Measurements from ENCODE around the gene PLEKHF1. TPM values are rescaled to one million over a fixed set of nuclear protein-coding genes. Genes with fewer than 3 reads are reported as not detected.

PLEKHF1 gene
- total and polyA plus RNA-seq, 4 donors = 9.9 to 17.5 (median 14.0) TPM

DNA sequence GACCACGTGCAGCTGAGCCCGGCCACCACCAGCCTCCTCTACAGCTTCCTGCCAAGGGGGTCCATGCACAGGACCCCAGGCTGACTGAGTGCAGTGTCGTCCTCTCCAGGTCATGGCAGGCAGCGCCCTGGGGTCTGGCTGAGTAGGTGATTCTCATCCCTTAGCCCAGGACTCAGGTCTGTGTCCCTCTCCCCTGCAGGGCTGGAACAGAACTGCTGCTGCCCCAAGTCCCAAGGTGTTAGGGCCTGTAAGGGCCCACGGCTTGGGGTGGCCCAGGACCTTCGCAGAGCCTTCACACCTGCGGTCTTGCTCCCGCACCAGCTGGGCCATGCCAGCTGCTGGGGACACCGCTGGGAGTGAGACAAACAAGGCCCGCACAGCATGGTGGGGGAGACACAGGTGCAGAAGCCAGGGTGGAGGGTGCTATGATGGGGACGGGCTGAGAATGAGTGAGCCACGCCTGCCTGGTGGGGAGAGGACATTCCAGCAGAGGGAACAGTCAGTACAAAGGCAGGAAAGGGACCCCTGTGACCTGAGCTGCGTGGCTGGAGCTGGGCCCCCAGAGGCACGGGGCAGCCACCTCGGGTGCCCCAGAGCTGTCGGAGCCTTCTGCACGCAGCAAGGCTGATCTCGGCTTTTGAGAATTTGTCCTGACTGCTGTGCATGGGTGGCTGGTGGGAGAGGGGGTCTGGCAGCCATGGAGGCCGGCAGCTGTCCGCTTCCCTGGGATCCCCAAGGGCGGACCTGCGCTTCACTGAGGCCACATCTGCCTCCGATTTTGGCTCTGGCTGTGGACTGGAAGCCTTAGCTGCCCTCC, 11.9 kb downstream of the PLEKHF1 start:
- peaks cover 0 to 16% of the 10 kb centered on the region in 2 donors for H3K36me3 ChIP-seq (ENCODE audit: control insufficient read depth in 1 of 2, insufficient read depth in 2 of 2, low read length in 1 of 2)
- no peak overlapping the region for H3K27ac ChIP-seq (ENCODE audit: low read depth in 1 of 2, low read length in 2 of 2)
- intact Hi-C loops (cut with DNase I) = no loop called here
- no peak overlapping the region for H3K4me3 ChIP-seq (ENCODE audit: low read length in 2 of 2)
- no peaks in the 10 kb centered on the region for H3K27me3 ChIP-seq (ENCODE audit: control insufficient read depth in 1 of 2, insufficient read depth in 2 of 2, low read length in 1 of 2)
- 82 to 83% methylated on average over 23 of the region's 23 CpGs for WGBS, 2 donors
- ATAC-seq (ENCODE audit: low FRiP score) (no peak), DNase-seq (no peak)
- H3K9me3 ChIP-seq (ENCODE audit: control insufficient read depth, low read length) = no peaks in the 10 kb centered on the region
- peaks cover 0 to 3% of the 10 kb centered on the region in 2 donors for H3K4me1 ChIP-seq (ENCODE audit: control insufficient read depth in 1 of 2, insufficient read depth in 2 of 2, low read length in 2 of 2)

DNA sequence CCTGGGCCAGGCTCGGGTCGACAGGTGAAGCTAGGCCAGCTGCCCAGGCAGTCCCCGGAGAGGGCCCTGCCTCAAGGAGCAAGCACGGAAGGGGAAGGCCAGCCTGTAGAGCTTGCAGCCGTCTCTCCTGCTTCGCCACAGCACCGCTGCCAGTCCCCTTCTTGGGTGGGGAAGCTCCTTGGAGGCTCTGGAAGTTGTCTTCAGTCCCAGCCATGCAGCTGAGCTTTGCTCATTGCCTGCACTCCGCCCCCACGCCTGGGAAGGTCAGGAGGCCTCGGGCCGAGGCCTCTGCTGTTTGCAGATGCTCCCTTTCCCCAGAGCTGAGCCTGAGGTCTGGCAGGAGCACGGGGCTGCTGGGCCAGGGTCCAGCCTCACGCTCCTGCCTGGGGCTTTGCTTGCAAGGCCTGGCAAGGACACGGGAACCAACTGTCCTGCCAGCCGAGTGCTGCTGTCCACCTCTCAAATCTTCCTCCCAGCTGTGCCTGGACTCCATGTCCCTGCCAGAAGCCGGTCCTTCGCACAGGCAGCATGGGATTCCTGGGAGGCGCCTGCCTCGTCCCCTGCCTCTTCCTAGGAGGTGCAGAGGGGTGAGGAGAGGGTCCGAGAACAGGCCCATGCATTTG, 13.3 kb downstream of the PLEKHF1 start:
- H3K9me3 ChIP-seq (ENCODE audit: control insufficient read depth, low read length) = no peaks in the 10 kb centered on the region

DNA sequence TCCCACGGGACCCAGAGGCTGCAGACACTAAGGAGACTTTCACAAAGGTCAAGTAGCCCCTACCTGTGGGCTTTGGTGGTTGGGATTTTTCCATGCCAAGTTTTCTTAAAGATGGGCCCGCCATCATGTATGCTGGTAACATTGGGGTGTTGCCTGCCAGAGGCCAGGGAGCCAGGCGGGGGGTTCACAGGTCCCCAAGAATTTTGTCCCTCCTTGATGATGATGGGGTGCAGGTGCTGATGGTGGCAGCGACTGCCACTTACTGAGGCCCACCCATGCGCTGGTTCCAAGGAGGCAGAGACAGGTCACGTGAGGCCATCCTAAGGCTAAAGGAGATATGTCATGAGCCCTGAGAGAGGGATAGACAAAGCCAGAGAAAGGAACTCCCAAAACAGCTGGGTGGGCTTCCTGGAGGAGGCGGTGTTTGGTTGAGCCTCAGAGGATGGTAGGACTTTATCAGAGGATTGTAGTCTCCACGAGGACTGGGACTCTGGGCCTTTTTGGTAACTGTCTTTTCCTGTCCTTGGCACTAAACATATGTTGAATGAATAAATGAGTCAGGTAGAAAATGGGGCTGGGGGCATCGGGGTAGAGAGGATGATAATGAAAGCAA, 14.4 kb downstream of the PLEKHF1 start:
- peaks cover 0 to 7% of the 10 kb centered on the region in 2 donors for H3K36me3 ChIP-seq (ENCODE audit: control insufficient read depth in 1 of 2, insufficient read depth in 2 of 2, low read length in 1 of 2)
- peaks cover 0 to 4% of the 10 kb centered on the region in 2 donors for H3K4me1 ChIP-seq (ENCODE audit: control insufficient read depth in 1 of 2, insufficient read depth in 2 of 2, low read length in 2 of 2)
- 90 to 96% methylated on average over 9 of the region's 9 CpGs for WGBS, 2 donors
- DNase-seq (peak; percentile 28 to 38), ATAC-seq (ENCODE audit: low FRiP score) (no peak)
- no peaks in the 10 kb centered on the region for H3K9me3 ChIP-seq (ENCODE audit: control insufficient read depth, low read length)
- peak overlapping the region; percentile 16 to 22 for H3K27ac ChIP-seq (ENCODE audit: low read depth in 1 of 2, low read length in 2 of 2)
- intact Hi-C loops (cut with DNase I) = loop anchor here in 1 of 2 donors (2.0 kb wide), 1 partner anchor 13 kb away; no protein-coding TSS in a partner anchor
- H3K27me3 ChIP-seq (ENCODE audit: control insufficient read depth in 1 of 2, insufficient read depth in 2 of 2, low read length in 1 of 2) = no peaks in the 10 kb centered on the region
- no peak overlapping the region for H3K4me3 ChIP-seq (ENCODE audit: low read length in 2 of 2)

More for the DNA sequence above, 13.3 kb downstream of the PLEKHF1 start:
- no peak overlapping the region for H3K4me3 ChIP-seq (ENCODE audit: low read length in 2 of 2)
- H3K36me3 ChIP-seq (ENCODE audit: control insufficient read depth in 1 of 2, insufficient read depth in 2 of 2, low read length in 1 of 2) = peaks cover 0 to 16% of the 10 kb centered on the region in 2 donors
- H3K27ac ChIP-seq (ENCODE audit: low read depth in 1 of 2, low read length in 2 of 2) = no peak overlapping the region
- no peaks in the 10 kb centered on the region for H3K27me3 ChIP-seq (ENCODE audit: control insufficient read depth in 1 of 2, insufficient read depth in 2 of 2, low read length in 1 of 2)
- peak; percentile 62 for ATAC-seq (ENCODE audit: low FRiP score)
- intact Hi-C loops (cut with DNase I) = no loop called here
- H3K4me1 ChIP-seq (ENCODE audit: control insufficient read depth in 1 of 2, insufficient read depth in 2 of 2, low read length in 2 of 2) = peaks cover 0 to 4% of the 10 kb centered on the region in 2 donors
- 43 to 48% methylated on average over 20 of the region's 20 CpGs for WGBS, 2 donors
- DNase-seq = peak in 1 of 2 donors; percentile 75

DNA sequence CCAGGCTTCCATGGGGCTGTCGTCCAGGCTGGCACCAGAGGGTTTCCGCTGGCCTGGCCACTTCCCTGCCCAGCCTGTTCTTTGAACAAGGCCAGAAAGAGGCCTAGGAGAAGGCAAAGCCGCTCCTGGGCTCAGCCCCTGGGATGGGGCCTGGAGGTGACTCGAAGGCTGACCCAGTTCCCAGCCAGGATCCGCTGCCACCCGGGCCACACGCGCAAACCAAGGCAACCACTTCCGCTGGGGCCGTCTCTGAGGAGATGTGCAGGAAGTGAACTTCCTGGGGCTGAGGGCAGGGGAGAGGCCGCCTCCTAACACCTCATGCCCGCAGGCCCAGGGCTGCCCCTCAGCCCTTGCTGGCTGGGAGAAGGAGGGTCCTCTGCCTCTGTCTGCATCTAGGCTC, 15.2 kb downstream of the PLEKHF1 start:
- Histone ChIP-seq H3K36me3 (ENCODE audit: control insufficient read depth in 1 of 2, insufficient read depth in 2 of 2, low read length in 1 of 2) (peaks cover 0 to 3% of the 10 kb centered on the region in 2 donors), H3K4me1 (ENCODE audit: control insufficient read depth in 1 of 2, insufficient read depth in 2 of 2, low read length in 2 of 2) (peaks cover 0 to 4% of the 10 kb centered on the region in 2 donors), H3K4me3 (ENCODE audit: low read length in 2 of 2) (no peak overlapping the region), H3K9me3 (ENCODE audit: control insufficient read depth, low read length) (no peaks in the 10 kb centered on the region), H3K27me3 (ENCODE audit: control insufficient read depth in 1 of 2, insufficient read depth in 2 of 2, low read length in 1 of 2) (no peaks in the 10 kb centered on the region), H3K27ac (ENCODE audit: low read depth in 1 of 2, low read length in 2 of 2) (peak overlapping the region; percentile 16 to 22)
- intact Hi-C loops (cut with DNase I) = loop anchor here in 1 of 2 donors (2.0 kb wide), 1 partner anchor 14 kb away; no protein-coding TSS in a partner anchor
- ATAC-seq (ENCODE audit: low FRiP score) (no peak), DNase-seq (peak in 1 of 2 donors; percentile 78)
- 39 to 42% methylated on average over 12 of the region's 12 CpGs for WGBS, 2 donors

DNA sequence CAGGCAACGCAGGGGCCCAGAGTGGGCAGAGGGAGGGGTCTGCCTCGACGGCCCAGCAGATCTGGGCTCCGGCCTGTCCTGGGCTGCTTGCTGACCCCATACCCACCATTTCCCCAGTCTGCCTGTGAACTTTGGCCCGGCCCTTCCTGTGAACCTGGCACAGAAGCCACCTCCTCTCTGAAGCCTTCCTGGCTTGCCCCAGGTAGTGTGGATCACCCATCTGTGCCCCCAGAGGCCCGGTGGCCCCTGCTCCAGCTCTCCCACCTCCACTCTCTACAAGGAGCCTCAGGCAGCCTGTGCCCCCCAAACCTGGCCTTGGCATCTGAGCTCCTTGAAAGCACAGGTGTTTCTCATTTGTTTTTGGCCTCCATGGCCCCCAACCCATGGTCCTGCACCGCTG, 15.7 kb downstream of the PLEKHF1 start:
- intact Hi-C loops (cut with DNase I) = loop anchor here in 1 of 2 donors (2.0 kb wide), 1 partner anchor 14 kb away; no protein-coding TSS in a partner anchor
- Histone ChIP-seq H3K27me3 (ENCODE audit: control insufficient read depth in 1 of 2, insufficient read depth in 2 of 2, low read length in 1 of 2) (no peaks in the 10 kb centered on the region), H3K4me3 (ENCODE audit: low read length in 2 of 2) (no peak overlapping the region), H3K4me1 (ENCODE audit: control insufficient read depth in 1 of 2, insufficient read depth in 2 of 2, low read length in 2 of 2) (peaks cover 0 to 4% of the 10 kb centered on the region in 2 donors), H3K36me3 (ENCODE audit: control insufficient read depth in 1 of 2, insufficient read depth in 2 of 2, low read length in 1 of 2) (peaks cover 0 to under 1% of the 10 kb centered on the region in 2 donors), H3K9me3 (ENCODE audit: control insufficient read depth, low read length) (no peaks in the 10 kb centered on the region), H3K27ac (ENCODE audit: low read depth in 1 of 2, low read length in 2 of 2) (peak overlapping the region in 1 of 2 donors; percentile 54)
- ATAC-seq (ENCODE audit: low FRiP score) (no peak), DNase-seq (peak in 1 of 2 donors; percentile 46)
- WGBS, 2 donors = 85 to 87% methylated on average over 7 of the region's 7 CpGs

DNA sequence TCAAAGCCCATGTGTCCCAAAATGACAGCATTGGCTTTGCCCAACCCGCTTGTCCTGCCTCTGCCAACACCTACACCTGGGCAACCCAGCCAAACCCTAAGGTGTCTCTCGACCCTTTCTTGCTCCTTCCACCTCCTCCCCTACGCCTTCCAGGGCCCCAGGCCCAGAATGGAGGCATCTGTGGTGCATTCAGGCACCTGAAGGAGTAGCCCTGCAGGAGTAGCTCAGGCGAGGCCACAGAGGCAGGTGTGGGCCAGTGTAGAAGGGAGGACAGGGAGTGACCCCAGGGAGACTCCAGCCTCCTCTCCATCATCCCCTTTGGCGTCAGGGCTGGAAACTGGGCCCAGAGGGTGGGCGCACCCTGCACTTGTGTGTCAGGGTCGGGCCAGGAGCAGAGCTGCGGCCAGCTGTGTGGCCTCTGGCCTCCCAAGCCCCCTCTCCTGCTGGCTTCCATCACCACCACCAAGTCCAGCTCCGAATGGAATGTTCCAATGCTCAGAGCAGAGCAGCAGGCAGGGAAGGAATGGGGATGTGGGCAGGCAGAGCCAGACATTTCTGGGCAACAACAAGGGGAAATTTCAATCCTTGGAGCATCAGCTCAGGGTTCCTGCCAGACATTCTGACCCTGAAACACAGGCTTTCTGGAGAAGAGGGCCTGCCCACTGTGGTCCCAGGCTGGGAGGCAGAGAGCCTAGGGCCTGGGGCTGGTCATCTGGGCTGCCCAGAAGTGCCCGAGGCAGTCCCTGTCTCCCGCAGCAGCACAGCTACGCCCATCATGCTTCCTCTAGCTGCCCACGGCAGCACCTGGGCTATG, 16.4 kb downstream of the PLEKHF1 start:
- H3K36me3 ChIP-seq (ENCODE audit: control insufficient read depth in 1 of 2, insufficient read depth in 2 of 2, low read length in 1 of 2) = no peaks in the 10 kb centered on the region
- no peaks in the 10 kb centered on the region for H3K9me3 ChIP-seq (ENCODE audit: control insufficient read depth, low read length)
- 41 to 48% methylated on average over 13 of the region's 13 CpGs for WGBS, 2 donors
- ATAC-seq (ENCODE audit: low FRiP score) (peak; percentile 42), DNase-seq (peak in 1 of 2 donors; percentile 56)
- H3K27me3 ChIP-seq (ENCODE audit: control insufficient read depth in 1 of 2, insufficient read depth in 2 of 2, low read length in 1 of 2) = no peaks in the 10 kb centered on the region
- peaks cover 0 to 4% of the 10 kb centered on the region in 2 donors for H3K4me1 ChIP-seq (ENCODE audit: control insufficient read depth in 1 of 2, insufficient read depth in 2 of 2, low read length in 2 of 2)
- H3K4me3 ChIP-seq (ENCODE audit: low read length in 2 of 2) = no peak overlapping the region
- H3K27ac ChIP-seq (ENCODE audit: low read depth in 1 of 2, low read length in 2 of 2) = peak overlapping the region; percentile 47 to 71
- intact Hi-C loops (cut with DNase I) = loop anchor here in 1 of 2 donors (2.0 kb wide), 1 partner anchor 15 kb away; no protein-coding TSS in a partner anchor

DNA sequence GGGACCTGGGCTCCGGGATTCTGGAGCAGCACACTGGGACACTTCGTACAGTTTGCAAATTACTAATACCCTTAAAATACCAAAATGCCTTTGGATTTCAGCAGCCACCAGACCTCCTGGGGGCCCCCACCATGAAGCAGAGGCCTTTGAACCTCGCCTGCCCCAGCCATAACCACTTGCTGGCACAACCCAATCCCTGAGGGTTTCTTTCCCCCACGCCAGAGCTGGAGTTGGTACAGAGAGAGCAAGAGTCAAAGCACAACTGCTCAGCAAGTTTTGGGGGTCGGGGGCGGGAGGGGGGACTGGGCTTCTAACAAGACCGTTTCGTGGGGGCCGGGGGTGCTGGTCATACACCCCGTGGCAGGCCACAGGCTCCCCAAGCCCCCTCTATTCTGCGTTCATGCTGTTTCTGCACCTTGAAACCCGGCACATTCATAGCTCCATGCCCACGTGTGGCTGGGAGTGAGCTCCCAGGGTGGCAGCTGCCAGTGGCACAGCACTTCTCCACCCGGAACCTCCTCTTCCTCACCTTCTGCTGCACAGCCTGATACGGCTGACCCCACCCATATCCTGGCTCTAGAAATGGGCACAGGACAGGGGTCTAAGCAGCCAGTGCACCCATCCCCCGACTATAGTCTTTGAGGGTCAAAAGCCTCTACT, 17.1 kb downstream of the PLEKHF1 start:
- intact Hi-C loops (cut with DNase I) = no loop called here
- Histone ChIP-seq H3K27ac (ENCODE audit: low read depth in 1 of 2, low read length in 2 of 2) (peak overlapping the region; percentile 47 to 71), H3K4me3 (ENCODE audit: low read length in 2 of 2) (no peak overlapping the region), H3K9me3 (ENCODE audit: control insufficient read depth, low read length) (no peaks in the 10 kb centered on the region), H3K4me1 (ENCODE audit: control insufficient read depth in 1 of 2, insufficient read depth in 2 of 2, low read length in 2 of 2) (peaks cover 0 to 4% of the 10 kb centered on the region in 2 donors), H3K36me3 (ENCODE audit: control insufficient read depth in 1 of 2, insufficient read depth in 2 of 2, low read length in 1 of 2) (no peaks in the 10 kb centered on the region), H3K27me3 (ENCODE audit: control insufficient read depth in 1 of 2, insufficient read depth in 2 of 2, low read length in 1 of 2) (no peaks in the 10 kb centered on the region)
- DNase-seq = peak; percentile 39 to 73
- no peak for ATAC-seq (ENCODE audit: low FRiP score)
- WGBS, 2 donors = 65 to 72% methylated on average over 16 of the region's 16 CpGs
